ENCODE measurements around the gene ILKAP.

The ILKAP gene

DNA sequence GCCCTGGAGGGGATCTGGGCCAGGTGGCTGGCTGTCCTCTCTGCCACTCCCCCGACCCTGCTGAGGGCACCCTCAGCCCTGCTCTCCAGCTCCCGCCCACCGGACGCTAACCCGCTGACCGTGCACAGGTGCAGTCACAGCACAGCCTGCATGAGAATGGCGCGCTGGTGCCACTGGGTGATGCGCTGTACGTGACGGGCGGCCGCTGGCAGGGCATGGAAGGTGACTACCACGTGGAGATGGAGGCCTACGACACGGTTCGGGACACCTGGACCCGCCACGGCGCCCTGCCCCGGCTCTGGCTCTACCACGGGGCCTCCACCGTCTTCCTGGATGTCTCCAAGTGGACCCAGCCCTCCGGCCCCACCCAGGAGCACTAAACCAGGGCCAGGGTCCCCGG, 52.8 kb downstream of the ILKAP start:
- Mint-ChIP-seq H3K4me3 (no peak overlapping the region), H3K27me3 (ENCODE audit: low read depth, poor library complexity) (no peaks in the 10 kb centered on the region), H3K36me3 (ENCODE audit: low read depth) (no peaks in the 10 kb centered on the region), H3K9me3 (peaks cover 9% of the 10 kb centered on the region), H3K4me1 (peaks cover 25% of the 10 kb centered on the region), H3K27ac (no peak overlapping the region)
- no peak for TF ChIP-seq CTCF (IDR thresholded peaks at IDR 0.05)
- no peak for DNase-seq

GRCh38 chr2:238149841-238150572, 53.5 kb downstream of the ILKAP start:
- H3K9me3 Mint-ChIP-seq, result peaks cover 9% of the 10 kb centered on the region
- TF ChIP-seq CTCF (IDR thresholded peaks at IDR 0.05), result no peak
- no peak overlapping the region for H3K27ac Mint-ChIP-seq
- H3K4me1 Mint-ChIP-seq, result peaks cover 18% of the 10 kb centered on the region
- no peak overlapping the region for H3K4me3 Mint-ChIP-seq
- H3K27me3 Mint-ChIP-seq (ENCODE audit: low read depth, poor library complexity), result no peaks in the 10 kb centered on the region
- H3K36me3 Mint-ChIP-seq (ENCODE audit: low read depth), result no peaks in the 10 kb centered on the region
- DNase-seq, result no peak

DNA sequence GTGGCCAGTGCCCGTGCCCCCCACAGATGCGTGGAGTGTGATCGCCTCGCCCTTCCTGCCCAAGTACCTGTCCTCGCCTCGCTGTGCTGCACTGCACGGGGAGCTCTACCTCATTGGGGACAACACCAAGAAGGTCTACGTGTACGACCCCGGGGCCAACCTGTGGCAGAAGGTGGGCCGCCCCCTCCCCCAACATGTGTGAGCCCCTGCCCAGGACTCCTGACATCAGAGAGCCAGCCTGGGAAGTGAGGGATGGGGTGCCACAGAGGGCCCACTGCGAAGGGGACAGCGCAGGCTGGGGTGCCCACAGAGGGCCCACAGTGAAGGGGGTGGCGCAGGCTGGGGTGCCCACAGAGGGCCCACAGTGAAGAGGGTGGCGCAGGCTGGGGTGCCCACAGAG, 54.5 kb downstream of the ILKAP start:
- DNase-seq, result no peak
- TF ChIP-seq CTCF (IDR thresholded peaks at IDR 0.05), result no peak
- no peaks in the 10 kb centered on the region for H3K27me3 Mint-ChIP-seq (ENCODE audit: low read depth, poor library complexity)
- H3K4me1 Mint-ChIP-seq, result peaks cover 10% of the 10 kb centered on the region
- H3K9me3 Mint-ChIP-seq, result peaks cover 1% of the 10 kb centered on the region
- H3K27ac Mint-ChIP-seq, result no peak overlapping the region
- no peaks in the 10 kb centered on the region for H3K36me3 Mint-ChIP-seq (ENCODE audit: low read depth)
- H3K4me3 Mint-ChIP-seq, result no peak overlapping the region

GRCh38 chr2:238146884-238147544, 56.5 kb downstream of the ILKAP start:
- H3K9me3 Mint-ChIP-seq, result no peaks in the 10 kb centered on the region
- TF ChIP-seq CTCF (IDR thresholded peaks at IDR 0.05), result no peak
- peak overlapping the region; percentile 59 for H3K27ac Mint-ChIP-seq
- DNase-seq, result no peak
- peaks cover 17% of the 10 kb centered on the region for H3K4me1 Mint-ChIP-seq
- H3K27me3 Mint-ChIP-seq (ENCODE audit: low read depth, poor library complexity), result no peaks in the 10 kb centered on the region
- H3K36me3 Mint-ChIP-seq (ENCODE audit: low read depth), result no peaks in the 10 kb centered on the region
- H3K4me3 Mint-ChIP-seq, result peak overlapping the region; percentile 47

GRCh38 chr2:238145851-238146250, 57.6 kb downstream of the ILKAP start:
- Mint-ChIP-seq H3K9me3 (no peaks in the 10 kb centered on the region), H3K27me3 (ENCODE audit: low read depth, poor library complexity) (no peaks in the 10 kb centered on the region), H3K36me3 (ENCODE audit: low read depth) (no peaks in the 10 kb centered on the region), H3K4me3 (no peak overlapping the region), H3K4me1 (peaks cover 23% of the 10 kb centered on the region), H3K27ac (no peak overlapping the region)
- no peak for DNase-seq
- no peak for TF ChIP-seq CTCF (IDR thresholded peaks at IDR 0.05)

GRCh38 chr2:238145046-238145445, 58.4 kb downstream of the ILKAP start:
- Mint-ChIP-seq H3K27me3 (ENCODE audit: low read depth, poor library complexity) (no peaks in the 10 kb centered on the region), H3K36me3 (ENCODE audit: low read depth) (no peaks in the 10 kb centered on the region), H3K4me3 (no peak overlapping the region), H3K4me1 (peaks cover 23% of the 10 kb centered on the region), H3K27ac (no peak overlapping the region), H3K9me3 (no peaks in the 10 kb centered on the region)
- TF ChIP-seq CTCF (IDR thresholded peaks at IDR 0.05), result no peak
- no peak for DNase-seq
